HEK293 (cell line): ENCODE data around the gene CIPC.
A peak's percentile ranks its signal among the peaks of the same experiment; 100 is the strongest.

ENCODE experiments used
- AEBP2 ChIP-seq: fragments of 450-650 bp; formaldehyde crosslinking; IDR thresholded peaks from 2 replicates; pipeline ENCODE4 v1.5.1; 2016; ENCODE audit warnings: missing biosample characterization, missing genetic modification characterization, borderline replicate concordance
- GFI1B ChIP-seq: fragments of 450-650 bp; formaldehyde crosslinking; IDR thresholded peaks from 2 replicates; pipeline ENCODE4 v1.5.1; 2016; ENCODE audit warnings: missing biosample characterization, missing genetic modification characterization
- GLIS1 ChIP-seq: fragments of 450-650 bp; formaldehyde crosslinking; IDR thresholded peaks from 2 replicates; pipeline ENCODE4 v1.5.1; 2016; ENCODE audit warnings: missing biosample characterization, missing genetic modification characterization
- GLIS2 ChIP-seq: fragments of 450-650 bp; formaldehyde crosslinking; IDR thresholded peaks from 2 replicates; pipeline ENCODE4 v1.5.1; 2016; ENCODE audit warnings: missing biosample characterization, missing genetic modification characterization
- PRDM1 ChIP-seq: fragments of 450-650 bp; formaldehyde crosslinking; IDR thresholded peaks from 2 replicates; pipeline ENCODE4; 2016; ENCODE audit warnings: missing biosample characterization, missing genetic modification characterization
- PRDM10 ChIP-seq: fragments of 450-650 bp; formaldehyde crosslinking; IDR thresholded peaks from 2 replicates; pipeline ENCODE4 v1.5.1; 2016; ENCODE audit warnings: missing biosample characterization, missing genetic modification characterization
- SP7 ChIP-seq: fragments of 450-650 bp; formaldehyde crosslinking; IDR thresholded peaks from 2 replicates; pipeline ENCODE4 v1.5.1; 2016; ENCODE audit warnings: missing biosample characterization, missing genetic modification characterization
- TCF7L2 ChIP-seq: IDR thresholded peaks from 2 replicates; pipeline ENCODE4 v1.6.1; 2011; ENCODE audit warnings: low read depth, mild to moderate bottlenecking, inconsistent platforms, low read length, moderate library complexity, borderline replicate concordance
- ZFP37 ChIP-seq: fragments of 450-650 bp; formaldehyde crosslinking; IDR thresholded peaks from 2 replicates; pipeline ENCODE4 v1.5.1; 2016; ENCODE audit warnings: missing biosample characterization, missing genetic modification characterization
- ZNF114 ChIP-seq: fragments of 450-650 bp; formaldehyde crosslinking; IDR thresholded peaks from 2 replicates; pipeline ENCODE4 v1.5.0; 2017; ENCODE audit warnings: missing biosample characterization, missing genetic modification characterization
- ZNF274 ChIP-seq, 2 experiments: fragments of 200-500 bp in 1 of 2; fragments of 450-650 bp in 1 of 2; sonication (Bioruptor generic) in 1 of 2; formaldehyde crosslinking in 1 of 2; IDR thresholded peaks; 2 replicates each; pipeline versions ENCODE4 v1.5.1 to v1.6.1; 2014 to 2016; ENCODE audit warnings: borderline replicate concordance in 1 of 2, inconsistent platforms in 1 of 2, low read length in 1 of 2, missing biosample characterization in 1 of 2, missing genetic modification characterization in 1 of 2
- ZNF335 ChIP-seq: fragments of 450-650 bp; formaldehyde crosslinking; conservative IDR thresholded peaks from 2 replicates; pipeline ENCODE4 v1.5.1; 2016; ENCODE audit warnings: missing biosample characterization, missing genetic modification characterization
- ZNF366 ChIP-seq: fragments of 450-650 bp; formaldehyde crosslinking; conservative IDR thresholded peaks from 2 replicates; pipeline ENCODE4 v1.5.1; 2016; ENCODE audit warnings: missing biosample characterization, missing genetic modification characterization
- ZNF398 ChIP-seq: fragments of 450-650 bp; formaldehyde crosslinking; IDR thresholded peaks from 2 replicates; pipeline ENCODE4 v1.5.1; 2017; ENCODE audit warnings: missing biosample characterization, missing genetic modification characterization
- ZNF600 ChIP-seq: fragments of 450-650 bp; formaldehyde crosslinking; IDR thresholded peaks from 2 replicates; pipeline ENCODE4 v1.5.1; 2016; ENCODE audit warnings: missing biosample characterization, missing genetic modification characterization
- ZNF623 ChIP-seq: fragments of 450-650 bp; formaldehyde crosslinking; IDR thresholded peaks from 2 replicates; pipeline ENCODE4 v1.5.1; 2016; ENCODE audit warnings: missing biosample characterization, missing genetic modification characterization
- ZNF654 ChIP-seq: fragments of 450-650 bp; formaldehyde crosslinking; IDR thresholded peaks from 2 replicates; pipeline ENCODE4 v1.5.1; 2016; ENCODE audit warnings: low read depth, missing biosample characterization, missing genetic modification characterization
- TF ChIP-seq, protein P1 (sequence below): fragments of 450-650 bp; formaldehyde crosslinking; IDR thresholded peaks from 2 replicates; pipeline ENCODE4 v1.5.1; 2016; ENCODE audit warnings: missing biosample characterization, missing genetic modification characterization
- TF ChIP-seq, protein P2 (sequence below): fragments of 450-650 bp; formaldehyde crosslinking; IDR thresholded peaks from 2 replicates; pipeline ENCODE4 v1.5.1; 2016; ENCODE audit warnings: missing biosample characterization, missing genetic modification characterization, low read depth
- TF ChIP-seq, protein P3 (sequence below): fragments of 450-650 bp; formaldehyde crosslinking; IDR thresholded peaks from 2 replicates; pipeline ENCODE4 v1.5.1; 2016; ENCODE audit warnings: missing biosample characterization, missing genetic modification characterization
- TF ChIP-seq, protein P4 (sequence below): fragments of 450-650 bp; formaldehyde crosslinking; IDR thresholded peaks from 2 replicates; pipeline ENCODE4 v1.5.1; 2017; ENCODE audit warnings: missing biosample characterization, missing genetic modification characterization

Gene CIPC

GRCh38 chr14:77158175-77158881, 60.3 kb downstream of the CIPC start (continued):
- TF ChIP-seq PRDM10 (tag by site-specific recombination): no peak
- TF ChIP-seq, protein P1, sequence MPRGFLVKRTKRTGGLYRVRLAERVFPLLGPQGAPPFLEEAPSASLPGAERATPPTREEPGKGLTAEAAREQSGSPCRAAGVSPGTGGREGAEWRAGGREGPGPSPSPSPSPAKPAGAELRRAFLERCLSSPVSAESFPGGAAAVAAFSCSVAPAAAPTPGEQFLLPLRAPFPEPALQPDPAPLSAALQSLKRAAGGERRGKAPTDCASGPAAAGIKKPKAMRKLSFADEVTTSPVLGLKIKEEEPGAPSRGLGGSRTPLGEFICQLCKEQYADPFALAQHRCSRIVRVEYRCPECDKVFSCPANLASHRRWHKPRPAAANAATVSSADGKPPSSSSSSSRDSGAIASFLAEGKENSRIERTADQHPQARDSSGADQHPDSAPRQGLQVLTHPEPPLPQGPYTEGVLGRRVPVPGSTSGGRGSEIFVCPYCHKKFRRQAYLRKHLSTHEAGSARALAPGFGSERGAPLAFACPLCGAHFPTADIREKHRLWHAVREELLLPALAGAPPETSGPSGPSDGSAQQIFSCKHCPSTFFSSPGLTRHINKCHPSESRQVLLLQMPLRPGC: 0 out of 2 replicates have a peak, but pooled peaks have one; percentile 27
- TF ChIP-seq ZNF654 (tag by site-specific recombination): no peak
- TF ChIP-seq PRDM1 (tag by site-specific recombination): peak; percentile 60; the same call in 1 of the 2 replicates
- TF ChIP-seq, protein P2, sequence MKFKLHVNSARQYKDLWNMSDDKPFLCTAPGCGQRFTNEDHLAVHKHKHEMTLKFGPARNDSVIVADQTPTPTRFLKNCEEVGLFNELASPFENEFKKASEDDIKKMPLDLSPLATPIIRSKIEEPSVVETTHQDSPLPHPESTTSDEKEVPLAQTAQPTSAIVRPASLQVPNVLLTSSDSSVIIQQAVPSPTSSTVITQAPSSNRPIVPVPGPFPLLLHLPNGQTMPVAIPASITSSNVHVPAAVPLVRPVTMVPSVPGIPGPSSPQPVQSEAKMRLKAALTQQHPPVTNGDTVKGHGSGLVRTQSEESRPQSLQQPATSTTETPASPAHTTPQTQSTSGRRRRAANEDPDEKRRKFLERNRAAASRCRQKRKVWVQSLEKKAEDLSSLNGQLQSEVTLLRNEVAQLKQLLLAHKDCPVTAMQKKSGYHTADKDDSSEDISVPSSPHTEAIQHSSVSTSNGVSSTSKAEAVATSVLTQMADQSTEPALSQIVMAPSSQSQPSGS (tag by site-specific recombination): no peak
- 0 out of 2 replicates have a peak, but pooled peaks have one; percentile 2 for TF ChIP-seq GLIS1
- TF ChIP-seq ZNF366: 0 out of 2 replicates have a peak, but pooled peaks have one; percentile 20
- TF ChIP-seq TCF7L2: no peak
- TF ChIP-seq ZNF600 (tag by site-specific recombination): peak; percentile 82
- TF ChIP-seq ZNF114 (tag by site-specific recombination): no peak
- no peak for TF ChIP-seq ZNF335 (tag by site-specific recombination)
- no peak for TF ChIP-seq ZNF274 (IDR thresholded peaks at IDR 0.05; ENCODE audit: low read length)
- TF ChIP-seq ZNF274 (tag by site-specific recombination; IDR thresholded peaks at IDR 0.05; ENCODE audit: borderline replicate concordance): no peak
- 0 out of 2 replicates have a peak, but pooled peaks have one; percentile 39 for TF ChIP-seq ZFP37 (tag by site-specific recombination)
- TF ChIP-seq, protein P3, sequence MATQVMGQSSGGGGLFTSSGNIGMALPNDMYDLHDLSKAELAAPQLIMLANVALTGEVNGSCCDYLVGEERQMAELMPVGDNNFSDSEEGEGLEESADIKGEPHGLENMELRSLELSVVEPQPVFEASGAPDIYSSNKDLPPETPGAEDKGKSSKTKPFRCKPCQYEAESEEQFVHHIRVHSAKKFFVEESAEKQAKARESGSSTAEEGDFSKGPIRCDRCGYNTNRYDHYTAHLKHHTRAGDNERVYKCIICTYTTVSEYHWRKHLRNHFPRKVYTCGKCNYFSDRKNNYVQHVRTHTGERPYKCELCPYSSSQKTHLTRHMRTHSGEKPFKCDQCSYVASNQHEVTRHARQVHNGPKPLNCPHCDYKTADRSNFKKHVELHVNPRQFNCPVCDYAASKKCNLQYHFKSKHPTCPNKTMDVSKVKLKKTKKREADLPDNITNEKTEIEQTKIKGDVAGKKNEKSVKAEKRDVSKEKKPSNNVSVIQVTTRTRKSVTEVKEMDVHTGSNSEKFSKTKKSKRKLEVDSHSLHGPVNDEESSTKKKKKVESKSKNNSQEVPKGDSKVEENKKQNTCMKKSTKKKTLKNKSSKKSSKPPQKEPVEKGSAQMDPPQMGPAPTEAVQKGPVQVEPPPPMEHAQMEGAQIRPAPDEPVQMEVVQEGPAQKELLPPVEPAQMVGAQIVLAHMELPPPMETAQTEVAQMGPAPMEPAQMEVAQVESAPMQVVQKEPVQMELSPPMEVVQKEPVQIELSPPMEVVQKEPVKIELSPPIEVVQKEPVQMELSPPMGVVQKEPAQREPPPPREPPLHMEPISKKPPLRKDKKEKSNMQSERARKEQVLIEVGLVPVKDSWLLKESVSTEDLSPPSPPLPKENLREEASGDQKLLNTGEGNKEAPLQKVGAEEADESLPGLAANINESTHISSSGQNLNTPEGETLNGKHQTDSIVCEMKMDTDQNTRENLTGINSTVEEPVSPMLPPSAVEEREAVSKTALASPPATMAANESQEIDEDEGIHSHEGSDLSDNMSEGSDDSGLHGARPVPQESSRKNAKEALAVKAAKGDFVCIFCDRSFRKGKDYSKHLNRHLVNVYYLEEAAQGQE (tag by site-specific recombination): no peak
- TF ChIP-seq, protein P4, sequence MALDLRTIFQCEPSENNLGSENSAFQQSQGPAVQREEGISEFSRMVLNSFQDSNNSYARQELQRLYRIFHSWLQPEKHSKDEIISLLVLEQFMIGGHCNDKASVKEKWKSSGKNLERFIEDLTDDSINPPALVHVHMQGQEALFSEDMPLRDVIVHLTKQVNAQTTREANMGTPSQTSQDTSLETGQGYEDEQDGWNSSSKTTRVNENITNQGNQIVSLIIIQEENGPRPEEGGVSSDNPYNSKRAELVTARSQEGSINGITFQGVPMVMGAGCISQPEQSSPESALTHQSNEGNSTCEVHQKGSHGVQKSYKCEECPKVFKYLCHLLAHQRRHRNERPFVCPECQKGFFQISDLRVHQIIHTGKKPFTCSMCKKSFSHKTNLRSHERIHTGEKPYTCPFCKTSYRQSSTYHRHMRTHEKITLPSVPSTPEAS (tag by site-specific recombination): peak; percentile 70
- TF ChIP-seq SP7 (tag by site-specific recombination): 0 out of 2 replicates have a peak, but pooled peaks have one; percentile 23
- peak; percentile 31 for TF ChIP-seq GLIS2 (tag by site-specific recombination)
- peak; percentile 83 for TF ChIP-seq ZNF398 (tag by site-specific recombination)
- no peak for TF ChIP-seq ZNF623 (tag by site-specific recombination)
- TF ChIP-seq GFI1B (tag by site-specific recombination): no peak
- no peak for TF ChIP-seq AEBP2
